ENCODE measurements around the gene KRT27. TPM values are rescaled to one million over a fixed set of nuclear protein-coding genes. Genes with fewer than 3 reads are reported as not detected.

Gene KRT27
- total and polyA plus RNA-seq, 10 of the 15 experiments (the other 5 are each of a cell fraction or from before 2014, with no cell fraction given): not detected

- TF ChIP-seq, protein P1, sequence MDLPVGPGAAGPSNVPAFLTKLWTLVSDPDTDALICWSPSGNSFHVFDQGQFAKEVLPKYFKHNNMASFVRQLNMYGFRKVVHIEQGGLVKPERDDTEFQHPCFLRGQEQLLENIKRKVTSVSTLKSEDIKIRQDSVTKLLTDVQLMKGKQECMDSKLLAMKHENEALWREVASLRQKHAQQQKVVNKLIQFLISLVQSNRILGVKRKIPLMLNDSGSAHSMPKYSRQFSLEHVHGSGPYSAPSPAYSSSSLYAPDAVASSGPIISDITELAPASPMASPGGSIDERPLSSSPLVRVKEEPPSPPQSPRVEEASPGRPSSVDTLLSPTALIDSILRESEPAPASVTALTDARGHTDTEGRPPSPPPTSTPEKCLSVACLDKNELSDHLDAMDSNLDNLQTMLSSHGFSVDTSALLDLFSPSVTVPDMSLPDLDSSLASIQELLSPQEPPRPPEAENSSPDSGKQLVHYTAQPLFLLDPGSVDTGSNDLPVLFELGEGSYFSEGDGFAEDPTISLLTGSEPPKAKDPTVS (IDR thresholded peaks at IDR 0.05; ENCODE audit: low read depth, low read length): no peak
- TF ChIP-seq HDAC6 (IDR thresholded peaks at IDR 0.05; ENCODE audit: unreplicated experiment) (no peak), TAF1 (IDR thresholded peaks at IDR 0.05; ENCODE audit: borderline replicate concordance, low read depth, low read length) (no peak)
- TF ChIP-seq, protein P2, sequence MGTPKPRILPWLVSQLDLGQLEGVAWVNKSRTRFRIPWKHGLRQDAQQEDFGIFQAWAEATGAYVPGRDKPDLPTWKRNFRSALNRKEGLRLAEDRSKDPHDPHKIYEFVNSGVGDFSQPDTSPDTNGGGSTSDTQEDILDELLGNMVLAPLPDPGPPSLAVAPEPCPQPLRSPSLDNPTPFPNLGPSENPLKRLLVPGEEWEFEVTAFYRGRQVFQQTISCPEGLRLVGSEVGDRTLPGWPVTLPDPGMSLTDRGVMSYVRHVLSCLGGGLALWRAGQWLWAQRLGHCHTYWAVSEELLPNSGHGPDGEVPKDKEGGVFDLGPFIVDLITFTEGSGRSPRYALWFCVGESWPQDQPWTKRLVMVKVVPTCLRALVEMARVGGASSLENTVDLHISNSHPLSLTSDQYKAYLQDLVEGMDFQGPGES (IDR thresholded peaks at IDR 0.05): no peak
Measured at GRCh38 chr17:40795019-40795667, 12.8 kb upstream of the KRT27 start (continued).

- Histone ChIP-seq H2AFZ (ENCODE audit: control insufficient read depth, low read depth, low read length) (no peak overlapping the region), H3K27ac (ENCODE audit: control insufficient read depth, insufficient read depth) (no peak overlapping the region), H3K79me2 (ENCODE audit: control insufficient read depth, insufficient read depth, low read length) (no peaks in the 10 kb centered on the region), H3K36me3 (ENCODE audit: control insufficient read depth in 2 of 2, insufficient read depth in 2 of 2, low read length in 1 of 2) (no peaks in the 10 kb centered on the region), H3K9ac (ENCODE audit: control insufficient read depth, insufficient read depth, low read length) (no peak overlapping the region), H3K27me3 (replicated peaks in 1 of 2; ENCODE audit: control insufficient read depth in 2 of 2, insufficient read depth in 2 of 2, low read length in 1 of 2) (peaks cover 2 to 9% of the 10 kb centered on the region in 2 experiments; a peak in 1 of 4 replicates), H3K4me2 (ENCODE audit: control insufficient read depth, insufficient read depth) (no peak overlapping the region), H3K4me1 (ENCODE audit: control insufficient read depth, insufficient read depth, low read length) (no peaks in the 10 kb centered on the region), H3K9me3 (replicated peaks; ENCODE audit: control insufficient read depth, insufficient read depth, low read length) (no peaks in the 10 kb centered on the region), H3K4me3 (no peak overlapping the region), H4K20me1 (ENCODE audit: control insufficient read depth, insufficient read depth) (no peaks in the 10 kb centered on the region)
- intact Hi-C loops (cut with micrococcal nuclease; ENCODE audit: unreplicated experiment) (loop anchor here (10.0 kb wide), 1 partner anchor 250 kb away; no protein-coding TSS in a partner anchor), in situ Hi-C loops (cut with MboI) (no loop called here)
- ChIA-PET POLR2A (no interaction called here), RAD21 (ENCODE audit: unreplicated experiment) (interaction anchor here (0.6 to 1.3 kb wide), 3 partner anchors 24 to 179 kb away, joined by 3 to 5 read pairs (median 4); no protein-coding TSS in a partner anchor), CTCF (interaction anchor here (0.6 to 1.2 kb wide), 3 partner anchors 129 to 755 kb away, joined by 3 to 4 read pairs (median 3); partner anchors contain the start of gene KRT222), SMC1A (ENCODE audit: uncharacterized antibody, unreplicated experiment) (interaction anchor here (0.6 to 1.0 kb wide), 3 partner anchors 13 to 170 kb away, joined by 3 read pairs; no protein-coding TSS in a partner anchor)
- FAIRE-seq: no peak
- WGBS (ENCODE audit: insufficient coverage, insufficient replicate concordance, low lambda C conversion rate, missing lambda C conversion rate): 51% methylated on average over 2 of the region's 2 CpGs
- TF ChIP-seq MAX (IDR thresholded peaks at IDR 0.05; ENCODE audit: low read depth, low read length) (no peak), PBX3 (IDR thresholded peaks at IDR 0.05; ENCODE audit: insufficient replicate concordance, low read depth, low read length) (no peak), BCLAF1 (IDR thresholded peaks at IDR 0.05) (no peak), BRCA1 (IDR thresholded peaks at IDR 0.05; ENCODE audit: low read depth, low read length) (no peak), JUNB (IDR thresholded peaks at IDR 0.05) (0 out of 2 replicates have a peak, but pooled peaks have one; percentile 17), MTA2 (IDR thresholded peaks at IDR 0.05; ENCODE audit: low read depth) (peak; percentile 85)
- ATAC-seq: peak; percentile 74
- DNase-seq (ENCODE audit: low read depth, low spot score): no peak
- no TSS peak for BruUV-seq (replicated peaks)
Measured at GRCh38 chr17:40794466-40794865, 12.1 kb upstream of the KRT27 start.

Measured in GM12878 (cell line).